Endothelial cell of umbilical vein (primary cell): ENCODE measurements around the gene FBXO48. TPM values are rescaled to one million over a fixed set of nuclear protein-coding genes. Genes with fewer than 3 reads are reported as not detected.

ENCODE experiments used
- BruUV-seq: library from RNA; stranded (reverse); fragments of 400-500 nt; replicated peaks from 2 replicates; lab custom pipeline; 2021; lab: Mats Ljungman, UMichigan
- CTCF ChIA-PET: fragments of 300-600, 350-600 bp; sonication (Branson Sonifier 250); formaldehyde crosslinking; loops from one replicate; lab custom pipeline; 2021; ENCODE audit warnings: antibody characterized with exemption, inconsistent platforms; lab: Charles Lee
- POLR2A ChIA-PET: fragments of 300-600, 350-600 bp; sonication (Branson Sonifier 250); formaldehyde crosslinking; loops from one replicate; lab custom pipeline; 2021; ENCODE audit warnings: antibody characterized with exemption, inconsistent platforms; lab: Charles Lee
- DNase-seq: peaks from one replicate; pipeline ENCODE4 v3.0.0-alpha.2; 2011; ENCODE audit warnings: low read depth, low spot score
- FAIRE-seq: peaks from 2 replicates; lab custom pipeline; 2011; peaks lifted over from hg19 to GRCh38; lab: Jason Lieb, UNC
- H2AFZ ChIP-seq: 2 replicates; pipeline ENCODE4 v1.6.0; 2012; ENCODE audit warnings: low read depth, low read length, control low read depth, inconsistent platforms
- H3K27ac ChIP-seq: 2 replicates; pipeline ENCODE4 v1.5.1; 2011; ENCODE audit warnings: low read depth, mild to moderate bottlenecking, control low read depth, low read length, moderate library complexity; ENCODE audit not compliant: insufficient read depth
- H3K27me3 ChIP-seq, 2 experiments: 2 replicates each; pipeline versions ENCODE4 v1.6.0 to v1.6.1; 2011; ENCODE audit warnings: low read length in 2 of 2, mixed read lengths in 1 of 2; ENCODE audit not compliant: control insufficient read depth in 2 of 2, insufficient read depth in 2 of 2
- H3K36me3 ChIP-seq, 2 experiments: 2 replicates in 1 of 2; 3 replicates in 1 of 2; pipeline ENCODE4 v1.5.1; 2011; ENCODE audit warnings: low read length in 2 of 2, mild to moderate bottlenecking in 1 of 2, moderate library complexity in 1 of 2; ENCODE audit not compliant: control insufficient read depth in 2 of 2, insufficient read depth in 2 of 2; ENCODE audit errors: extremely low read depth in 1 of 2
- H3K4me1 ChIP-seq: 3 replicates; pipeline ENCODE4 v1.5.1; 2011; ENCODE audit warnings: mild to moderate bottlenecking, low read length; ENCODE audit not compliant: control insufficient read depth, insufficient read depth; ENCODE audit errors: extremely low read depth
- H3K4me2 ChIP-seq: 2 replicates; pipeline ENCODE4 v1.6.1; 2011; ENCODE audit warnings: low read length, control low read depth, mixed read lengths; ENCODE audit not compliant: insufficient read depth
- H3K4me3 ChIP-seq, 3 experiments: fragments of 200-600 bp in 1 of 3; sonication (generic), shearing (Covaris generic) in 1 of 3; replicated peaks in 1 of 3; 2 replicates each; pipeline ENCODE4 v1.5.1; 2011 to 2016; ENCODE audit warnings: control low read depth in 3 of 3, low read length in 3 of 3, mild to moderate bottlenecking in 2 of 3, inconsistent platforms in 1 of 3, low read depth in 1 of 3, moderate library complexity in 1 of 3; ENCODE audit not compliant: insufficient read depth in 1 of 3
- H3K79me2 ChIP-seq: 2 replicates; pipeline ENCODE4 v1.6.0; 2012; ENCODE audit warnings: low read length, inconsistent platforms; ENCODE audit not compliant: control insufficient read depth, insufficient read depth
- H3K9ac ChIP-seq: replicated peaks from 2 replicates; pipeline ENCODE3; 2011; ENCODE audit warnings: low read length, control low read depth; ENCODE audit not compliant: insufficient read depth; ENCODE audit errors: extremely low read depth
- H3K9me1 ChIP-seq: replicated peaks from 3 replicates; pipeline ENCODE4 v1.6.0; 2011; ENCODE audit warnings: mild to moderate bottlenecking, low read length; ENCODE audit not compliant: control insufficient read depth, insufficient read depth; ENCODE audit errors: extremely low read depth
- H3K9me3 ChIP-seq: replicated peaks from 2 replicates; pipeline ENCODE4 v1.5.1; 2012; ENCODE audit warnings: low read length, inconsistent platforms; ENCODE audit not compliant: control insufficient read depth, insufficient read depth
- H4K20me1 ChIP-seq: replicated peaks from 2 replicates; pipeline ENCODE3; 2011; ENCODE audit warnings: mild to moderate bottlenecking, low read length; ENCODE audit not compliant: control insufficient read depth, insufficient read depth; ENCODE audit errors: extremely low read depth
- CTCF ChIP-seq, 2 donors: IDR thresholded peaks; 1 replicate in 1 of 2; 2 replicates in 1 of 2; pipeline ENCODE4 v1.5.1; 2011; ENCODE audit warnings: low read length in 2 of 2, mild to moderate bottlenecking in 2 of 2, moderate library complexity in 2 of 2, control low read depth in 1 of 2, inconsistent platforms in 1 of 2, low read depth in 1 of 2; ENCODE audit not compliant: insufficient read depth in 1 of 2; ENCODE audit errors: extremely low read depth in 1 of 2
- EZH2 ChIP-seq: IDR thresholded peaks from 2 replicates; pipeline ENCODE4 v1.6.1; 2012; ENCODE audit warnings: borderline replicate concordance, low read depth, mild to moderate bottlenecking, moderate library complexity, low read length, inconsistent platforms; ENCODE audit not compliant: severe bottlenecking
- FOS ChIP-seq: IDR thresholded peaks from 2 replicates; pipeline ENCODE4 v1.6.1; 2011; ENCODE audit warnings: mild to moderate bottlenecking, low read length, moderate library complexity, borderline replicate concordance; ENCODE audit not compliant: insufficient read depth
- GATA2 ChIP-seq: IDR thresholded peaks from 2 replicates; pipeline ENCODE4 v1.7.0; 2011; ENCODE audit warnings: low read depth, mild to moderate bottlenecking, moderate library complexity, mixed read lengths, low read length; ENCODE audit not compliant: insufficient read length, insufficient read depth
- JUN ChIP-seq: IDR thresholded peaks from 2 replicates; pipeline ENCODE4 v1.6.1; 2011; ENCODE audit warnings: borderline replicate concordance, low read depth; ENCODE audit not compliant: insufficient read length, insufficient read depth
- MAX ChIP-seq: IDR thresholded peaks from 2 replicates; pipeline ENCODE4 v1.6.1; 2011; ENCODE audit not compliant: insufficient read depth, insufficient read length
- MYC ChIP-seq: IDR thresholded peaks from one replicate; pipeline ENCODE4 v1.6.1; 2011; ENCODE audit warnings: mild to moderate bottlenecking, low read depth, low read length
- POLR2A ChIP-seq: IDR thresholded peaks from 2 replicates; pipeline ENCODE4 v1.6.1; 2012; ENCODE audit warnings: low read depth, mild to moderate bottlenecking, control low read depth, low read length
- POLR2AphosphoS5 ChIP-seq: IDR thresholded peaks from 2 replicates; pipeline ENCODE4 v1.6.1; 2012; ENCODE audit warnings: low read depth, mild to moderate bottlenecking, control low read depth, low read length, moderate library complexity; ENCODE audit not compliant: insufficient read depth
- dilution Hi-C: fragments of 300-500 bp; cut with MboI; formaldehyde crosslinking; loops from one replicate; pipeline ENCODE4 v1.15.0; 2019; ENCODE audit warnings: low sequenced_read_pairs; ENCODE audit not compliant: extremely low pct_ligation_motif_present
- intact Hi-C: fragments of 100-400 bp; cut with micrococcal nuclease; formaldehyde crosslinking; loops from one replicate; pipeline ENCODE4 v1.10.0; 2022
- polyA plus RNA-seq, 4 experiments: library from polyadenylated mRNA; depleted of rRNA in 3 of 4; stranded (reverse) in 3 of 4; unstranded in 1 of 4; fragments of >200 nt; gene quantifications; 2 replicates each; pipeline versions ENCODE4 v1.2.1 to v1.2.3, GENCODE V29; 2011 to 2012; ENCODE audit warnings: missing spikeins in 1 of 4
- total RNA-seq: library from RNA; stranded (reverse); gene quantifications from 2 replicates; pipeline ENCODE4 v1.2.3, GENCODE V29; 2021

Gene FBXO48
- total and polyA plus RNA-seq, 2 donors (not counting 3 experiments of a cell fraction or from before 2014, with no cell fraction given), result 0.46 to 0.73 TPM

- no peak overlapping the region for H2AFZ ChIP-seq
- FAIRE-seq, result no peak
- intact Hi-C loops (no loop called here), dilution Hi-C loops (no loop called here)
- H3K9ac ChIP-seq, result no peak overlapping the region
- no peak overlapping the region for H3K27ac ChIP-seq
- BruUV-seq, result no TSS peak
- no peaks in the 10 kb centered on the region for H3K9me1 ChIP-seq
- POLR2A ChIA-PET, result no interaction called here
- H3K36me3 ChIP-seq, result no peaks in the 10 kb centered on the region
- no peak for TF ChIP-seq MYC
- TF ChIP-seq FOS, result no peak
- no peak for TF ChIP-seq JUN
- TF ChIP-seq MAX, result no peak
- TF ChIP-seq EZH2, result no peak
- no peak for TF ChIP-seq POLR2AphosphoS5
- no peak for TF ChIP-seq POLR2A
- no peaks in the 10 kb centered on the region for H4K20me1 ChIP-seq
- CTCF ChIA-PET, result interaction anchor here (1.0 to 2.0 kb wide), 2 partner anchors 25 to 47 kb away, joined by 3 to 4 read pairs; no protein-coding TSS in a partner anchor
- no peaks in the 10 kb centered on the region for H3K4me1 ChIP-seq
- no peak for DNase-seq
- no peak overlapping the region for H3K4me3 ChIP-seq
- no peak overlapping the region for H3K4me2 ChIP-seq
- H3K79me2 ChIP-seq, result no peaks in the 10 kb centered on the region
- H3K9me3 ChIP-seq, result no peaks in the 10 kb centered on the region
- peaks cover 0 to 8% of the 10 kb centered on the region in 2 experiments for H3K27me3 ChIP-seq
Observed at GRCh38 chr2:68416081-68416675, 50.9 kb downstream of the FBXO48 start.

- intact Hi-C loops, result no loop called here
- H3K9ac ChIP-seq, result no peak overlapping the region
- CTCF ChIA-PET, result interaction anchor here (2.3 kb wide), 1 partner anchor 26 kb away, joined by 8 read pairs; no protein-coding TSS in a partner anchor
- POLR2A ChIA-PET, result no interaction called here
- FAIRE-seq, result no peak
- no peak overlapping the region for H3K4me2 ChIP-seq
- DNase-seq, result no peak
- no peak overlapping the region for H3K4me3 ChIP-seq
- BruUV-seq, result no TSS peak
- H3K36me3 ChIP-seq, result no peaks in the 10 kb centered on the region
- no peak overlapping the region for H3K27ac ChIP-seq
- H4K20me1 ChIP-seq, result no peaks in the 10 kb centered on the region
- no peak overlapping the region for H2AFZ ChIP-seq
- peaks cover 0 to 6% of the 10 kb centered on the region in 2 experiments for H3K27me3 ChIP-seq
- H3K9me1 ChIP-seq, result no peaks in the 10 kb centered on the region
- dilution Hi-C loops, result no loop called here
- TF ChIP-seq FOS (no peak), JUN (no peak), MAX (no peak), EZH2 (no peak), CTCF (IDR thresholded peaks at IDR 0.05; ENCODE audit: extremely low read depth in 1 of 2, insufficient read depth in 1 of 2, low read depth in 1 of 2, low read length in 2 of 2) (no peak), GATA2 (no peak), POLR2A (no peak), POLR2AphosphoS5 (no peak), MYC (no peak)
- H3K79me2 ChIP-seq, result no peaks in the 10 kb centered on the region
- no peaks in the 10 kb centered on the region for H3K4me1 ChIP-seq
- no peaks in the 10 kb centered on the region for H3K9me3 ChIP-seq
Observed at GRCh38 chr2:68415521-68415920, 51.6 kb downstream of the FBXO48 start.
